ENCODE measurements around the gene FAT1.

Gene FAT1

DNA sequence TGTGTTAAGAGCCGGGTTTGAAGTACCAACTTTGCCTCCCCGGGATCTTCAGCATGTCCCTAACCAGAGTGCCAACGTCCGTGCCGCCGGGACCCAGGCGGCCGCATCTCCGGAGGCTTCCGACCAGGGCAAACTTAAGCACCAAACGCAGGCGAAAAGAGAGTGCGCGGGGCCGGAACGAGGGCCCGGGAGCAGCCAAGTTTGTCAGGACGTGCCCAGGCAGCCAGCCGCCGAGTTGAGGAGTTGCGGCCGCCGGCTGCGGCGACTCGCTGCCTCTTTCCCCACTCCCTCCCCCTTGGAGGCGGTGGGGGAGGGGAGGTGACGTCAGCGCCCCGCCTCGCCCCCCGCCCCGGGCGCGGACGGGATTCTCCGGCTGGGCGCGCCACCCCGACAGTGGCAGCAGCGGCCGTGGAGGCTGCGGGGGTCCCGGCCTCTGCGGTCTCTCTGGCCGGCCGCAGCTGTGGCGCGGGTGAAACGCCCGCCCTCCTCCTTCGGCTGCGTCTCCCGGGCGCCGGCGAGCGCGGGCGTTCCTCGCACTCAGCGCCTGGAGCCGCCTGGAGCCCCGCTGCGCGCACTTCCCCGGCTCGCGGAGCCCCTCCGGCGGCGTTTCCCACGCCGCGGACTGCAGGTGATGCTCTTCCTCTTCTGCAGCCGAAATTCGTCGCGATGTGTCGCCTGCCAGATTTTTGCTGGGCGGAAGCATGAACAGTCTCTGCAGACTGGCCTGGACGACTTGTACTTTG, 2.9 kb upstream of the FAT1 start:
- Histone ChIP-seq H2BK12ac (ENCODE audit: low read length) (no peak overlapping the region), H3K4me1 (ENCODE audit: control insufficient read depth in 2 of 2, insufficient read depth in 1 of 2, low read depth in 1 of 2, low read length in 2 of 2) (peaks cover 3 to 5% of the 10 kb centered on the region in 2 donors), H2AK5ac (ENCODE audit: low read depth, low read length) (no peak overlapping the region), H2BK120ac (ENCODE audit: low read depth, low read length) (no peak overlapping the region), H2BK5ac (ENCODE audit: low read length) (no peak overlapping the region), H3K4ac (ENCODE audit: low read length) (no peak overlapping the region), H3K79me1 (ENCODE audit: low read depth, low read length) (peaks cover 2% of the 10 kb centered on the region), H2BK15ac (ENCODE audit: low read length) (no peak overlapping the region), H3K14ac (ENCODE audit: low read length) (no peak overlapping the region), H3K36me3 (replicated peaks in 1 of 2; ENCODE audit: control insufficient read depth in 2 of 2, insufficient read depth in 2 of 2, low read length in 2 of 2) (peaks cover 0 to under 1% of the 10 kb centered on the region in 2 donors), H3K27ac (replicated peaks; ENCODE audit: low read length) (peak overlapping the region; percentile 72), H3K23ac (ENCODE audit: low read depth, low read length, poor library complexity) (no peak overlapping the region), H3K27me3 (ENCODE audit: control insufficient read depth in 3 of 3, insufficient read depth in 3 of 3, low read depth in 1 of 3, low read length in 3 of 3) (no peaks in the 10 kb centered on the region), H3K4me3 (ENCODE audit: low read length in 2 of 2) (peak overlapping the region; percentile 90 to 91), H4K91ac (ENCODE audit: low read depth, low read length, poor library complexity) (no peak overlapping the region), H3K9me3 (replicated peaks in 1 of 2; ENCODE audit: control insufficient read depth in 2 of 2, insufficient read depth in 1 of 2, low read depth in 1 of 2, low read length in 2 of 2) (peaks cover 0 to 2% of the 10 kb centered on the region in 2 donors), H4K8ac (ENCODE audit: low read depth, low read length) (no peak overlapping the region), H3K4me2 (ENCODE audit: insufficient read depth, low read length, poor library complexity, severe bottlenecking) (peak overlapping the region; percentile 85), H3K9ac (ENCODE audit: low read depth, low read length, poor library complexity) (peak overlapping the region; percentile 88), H2AFZ (ENCODE audit: low read length) (peak overlapping the region; percentile 94), H3K18ac (ENCODE audit: low read length) (peak overlapping the region; percentile 96)
- DNase-seq (ENCODE audit: low spot score) = peak; percentile 86
- WGBS, 2 donors (ENCODE audit: extremely low coverage in 2 of 2, insufficient read length in 2 of 2, insufficient replicate concordance in 1 of 2) = no CpG with 5 or more reads among the region's 82 CpGs

DNA sequence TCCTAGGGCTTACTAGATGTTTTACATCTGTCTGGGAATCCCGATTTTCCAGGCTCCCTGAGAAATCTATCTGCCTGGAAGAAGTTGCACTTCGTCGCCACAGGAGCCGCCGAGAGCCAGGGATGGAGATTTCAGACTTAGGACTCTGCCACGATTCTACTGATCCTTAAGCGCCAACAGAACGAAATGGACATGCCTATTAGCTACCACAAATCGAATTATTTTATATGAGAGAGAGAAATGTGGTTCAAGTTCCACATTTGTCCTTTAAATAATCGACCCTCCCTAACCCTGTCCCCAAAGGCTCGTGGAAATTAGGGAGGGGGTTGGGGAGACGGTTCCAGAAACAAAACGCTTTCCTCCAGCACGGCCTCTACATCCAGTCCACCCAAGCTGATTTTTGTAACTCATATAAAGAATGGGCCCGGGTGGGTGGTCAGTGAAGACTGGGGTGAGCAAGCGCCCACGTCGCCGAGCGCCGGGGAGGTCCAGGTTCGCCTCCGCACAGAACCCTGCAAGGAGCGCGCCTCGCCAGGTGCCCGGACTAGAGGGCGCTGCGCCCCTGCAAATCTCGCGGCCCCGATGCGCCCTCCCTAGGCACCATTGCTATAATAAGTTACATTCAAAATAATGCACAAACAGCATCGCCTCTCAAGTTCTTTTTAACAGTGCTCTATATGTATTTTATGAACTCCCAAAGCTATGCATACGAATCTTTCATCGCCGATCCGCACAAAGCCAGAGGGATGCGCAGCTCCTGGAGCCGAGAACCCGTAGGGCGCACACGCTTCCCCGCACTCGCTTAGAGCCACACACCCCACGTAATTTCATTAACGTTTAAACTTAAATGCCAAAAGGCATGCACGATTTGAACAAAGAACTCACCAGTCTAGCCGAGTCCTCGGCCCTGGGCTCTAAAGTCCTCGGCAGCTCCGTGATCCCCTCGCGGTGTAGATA, 2.1 kb upstream of the FAT1 start:
- Histone ChIP-seq H3K4ac (ENCODE audit: low read length) (no peak overlapping the region), H3K9me3 (replicated peaks in 1 of 2; ENCODE audit: control insufficient read depth in 2 of 2, insufficient read depth in 1 of 2, low read depth in 1 of 2, low read length in 2 of 2) (peaks cover 0 to 10% of the 10 kb centered on the region in 2 donors), H4K91ac (ENCODE audit: low read depth, low read length, poor library complexity) (no peak overlapping the region), H2BK5ac (ENCODE audit: low read length) (no peak overlapping the region), H2BK12ac (ENCODE audit: low read length) (no peak overlapping the region), H2AFZ (ENCODE audit: low read length) (peak overlapping the region; percentile 94), H3K9ac (ENCODE audit: low read depth, low read length, poor library complexity) (peak overlapping the region; percentile 88), H2BK15ac (ENCODE audit: low read length) (no peak overlapping the region), H3K79me1 (ENCODE audit: low read depth, low read length) (peaks cover 2% of the 10 kb centered on the region), H3K27ac (replicated peaks; ENCODE audit: low read length) (peak overlapping the region; percentile 72), H3K23ac (ENCODE audit: low read depth, low read length, poor library complexity) (no peak overlapping the region), H3K14ac (ENCODE audit: low read length) (no peak overlapping the region), H2AK5ac (ENCODE audit: low read depth, low read length) (no peak overlapping the region), H2BK120ac (ENCODE audit: low read depth, low read length) (no peak overlapping the region), H3K36me3 (replicated peaks in 1 of 2; ENCODE audit: control insufficient read depth in 2 of 2, insufficient read depth in 2 of 2, low read length in 2 of 2) (peaks cover 0 to 5% of the 10 kb centered on the region in 2 donors), H3K27me3 (ENCODE audit: control insufficient read depth in 3 of 3, insufficient read depth in 3 of 3, low read depth in 1 of 3, low read length in 3 of 3) (no peaks in the 10 kb centered on the region), H4K8ac (ENCODE audit: low read depth, low read length) (no peak overlapping the region), H3K4me3 (ENCODE audit: low read length in 2 of 2) (peak overlapping the region; percentile 90 to 91), H3K18ac (ENCODE audit: low read length) (peak overlapping the region; percentile 96), H3K4me2 (ENCODE audit: insufficient read depth, low read length, poor library complexity, severe bottlenecking) (peak overlapping the region; percentile 85), H3K4me1 (ENCODE audit: control insufficient read depth in 2 of 2, insufficient read depth in 1 of 2, low read depth in 1 of 2, low read length in 2 of 2) (peaks cover 3 to 5% of the 10 kb centered on the region in 2 donors)
- no CpG with 5 or more reads among the region's 54 CpGs for WGBS, 2 donors (ENCODE audit: extremely low coverage in 2 of 2, insufficient read length in 2 of 2, insufficient replicate concordance in 1 of 2)
- peak; percentile 63 for DNase-seq (ENCODE audit: low spot score)

DNA sequence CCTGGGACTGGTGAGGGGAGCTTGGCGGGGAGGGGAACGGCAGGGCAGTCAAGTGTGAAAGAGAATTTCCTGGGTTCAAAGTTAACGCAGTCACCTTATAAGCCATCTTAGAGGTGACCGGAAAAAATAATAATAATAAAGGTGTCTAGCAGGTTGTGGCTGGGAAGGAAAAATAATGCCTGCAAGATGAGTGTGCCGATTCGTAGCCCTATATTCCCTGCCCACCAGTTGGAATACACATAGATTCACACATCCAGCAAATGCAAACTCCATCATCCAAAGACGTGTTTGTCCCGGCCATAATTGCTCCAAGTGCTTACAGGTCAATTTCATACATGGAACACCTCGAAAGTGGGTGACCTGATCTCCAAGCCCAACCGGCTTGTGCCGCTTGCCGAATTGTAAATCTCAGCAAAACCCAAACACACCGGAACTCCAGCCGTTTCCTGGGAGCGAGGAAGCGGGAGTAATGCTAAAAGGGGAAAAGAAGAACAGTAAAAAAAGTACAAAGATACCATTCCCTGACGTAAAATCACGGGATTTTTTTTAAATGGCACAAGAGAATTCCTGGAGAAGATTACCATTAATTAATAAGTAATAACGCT, 1.3 kb upstream of the FAT1 start:
- Histone ChIP-seq H3K36me3 (replicated peaks in 1 of 2; ENCODE audit: control insufficient read depth in 2 of 2, insufficient read depth in 2 of 2, low read length in 2 of 2) (peaks cover 0 to 5% of the 10 kb centered on the region in 2 donors), H3K18ac (ENCODE audit: low read length) (peak overlapping the region; percentile 93), H4K91ac (ENCODE audit: low read depth, low read length, poor library complexity) (no peak overlapping the region), H3K23ac (ENCODE audit: low read depth, low read length, poor library complexity) (peak overlapping the region; percentile 17), H3K4me2 (ENCODE audit: insufficient read depth, low read length, poor library complexity, severe bottlenecking) (peak overlapping the region; percentile 85), H3K79me1 (ENCODE audit: low read depth, low read length) (peaks cover 6% of the 10 kb centered on the region), H3K4me1 (ENCODE audit: control insufficient read depth in 2 of 2, insufficient read depth in 1 of 2, low read depth in 1 of 2, low read length in 2 of 2) (peaks cover 3 to 5% of the 10 kb centered on the region in 2 donors), H2BK120ac (ENCODE audit: low read depth, low read length) (peak overlapping the region; percentile 16), H3K4ac (ENCODE audit: low read length) (no peak overlapping the region), H2AFZ (ENCODE audit: low read length) (peak overlapping the region; percentile 94), H3K27me3 (ENCODE audit: control insufficient read depth in 3 of 3, insufficient read depth in 3 of 3, low read depth in 1 of 3, low read length in 3 of 3) (no peaks in the 10 kb centered on the region), H3K9ac (ENCODE audit: low read depth, low read length, poor library complexity) (peak overlapping the region; percentile 90), H2BK12ac (ENCODE audit: low read length) (no peak overlapping the region), H2BK5ac (ENCODE audit: low read length) (peak overlapping the region; percentile 95), H3K4me3 (ENCODE audit: low read length in 2 of 2) (peak overlapping the region; percentile 91 to 98), H2BK15ac (ENCODE audit: low read length) (no peak overlapping the region), H2AK5ac (ENCODE audit: low read depth, low read length) (peak overlapping the region; percentile 19), H3K14ac (ENCODE audit: low read length) (no peak overlapping the region), H3K27ac (replicated peaks; ENCODE audit: low read length) (peak overlapping the region; percentile 94), H3K9me3 (replicated peaks in 1 of 2; ENCODE audit: control insufficient read depth in 2 of 2, insufficient read depth in 1 of 2, low read depth in 1 of 2, low read length in 2 of 2) (peaks cover 2 to 16% of the 10 kb centered on the region in 2 donors), H4K8ac (ENCODE audit: low read depth, low read length) (no peak overlapping the region)
- no peak for DNase-seq (ENCODE audit: low spot score)
- no CpG with 5 or more reads among the region's 19 CpGs for WGBS, 2 donors (ENCODE audit: extremely low coverage in 2 of 2, insufficient read length in 2 of 2, insufficient replicate concordance in 1 of 2)
